GM21360 (cell line): ENCODE data around the gene IGF2BP3.

Experiments used
- ATAC-seq: cut with Tn5 transposase; IDR thresholded peaks from one replicate; pipeline ENCODE4 v1.9.1; 2021; ENCODE audit warnings: mild to moderate bottlenecking, moderate library complexity; ENCODE audit not compliant: unreplicated experiment

IGF2BP3 gene

GRCh38 chr7:23272275-23272674, 198.0 kb downstream of the IGF2BP3 start:
- no peak for ATAC-seq

GRCh38 chr7:23268746-23269145, 201.5 kb downstream of the IGF2BP3 start:
- ATAC-seq = no peak

- no peak for ATAC-seq
These were observed 202.1 kb downstream of the IGF2BP3 start for GRCh38 chr7:23268167-23268566.

GRCh38 chr7:23267357-23267756, 202.9 kb downstream of the IGF2BP3 start:
- no peak for ATAC-seq

GRCh38 chr7:23266918-23267317, 203.4 kb downstream of the IGF2BP3 start:
- no peak for ATAC-seq

- peak; percentile 48 for ATAC-seq
These were observed 205.3 kb downstream of the IGF2BP3 start for GRCh38 chr7:23264916-23265458.

GRCh38 chr7:23261843-23262452, 208.3 kb downstream of the IGF2BP3 start:
- peak; percentile 76 for ATAC-seq

- ATAC-seq = no peak
These were observed 209.9 kb downstream of the IGF2BP3 start for GRCh38 chr7:23260371-23260770.
